ENCODE data around the gene ASB16.

ASB16 gene

DNA sequence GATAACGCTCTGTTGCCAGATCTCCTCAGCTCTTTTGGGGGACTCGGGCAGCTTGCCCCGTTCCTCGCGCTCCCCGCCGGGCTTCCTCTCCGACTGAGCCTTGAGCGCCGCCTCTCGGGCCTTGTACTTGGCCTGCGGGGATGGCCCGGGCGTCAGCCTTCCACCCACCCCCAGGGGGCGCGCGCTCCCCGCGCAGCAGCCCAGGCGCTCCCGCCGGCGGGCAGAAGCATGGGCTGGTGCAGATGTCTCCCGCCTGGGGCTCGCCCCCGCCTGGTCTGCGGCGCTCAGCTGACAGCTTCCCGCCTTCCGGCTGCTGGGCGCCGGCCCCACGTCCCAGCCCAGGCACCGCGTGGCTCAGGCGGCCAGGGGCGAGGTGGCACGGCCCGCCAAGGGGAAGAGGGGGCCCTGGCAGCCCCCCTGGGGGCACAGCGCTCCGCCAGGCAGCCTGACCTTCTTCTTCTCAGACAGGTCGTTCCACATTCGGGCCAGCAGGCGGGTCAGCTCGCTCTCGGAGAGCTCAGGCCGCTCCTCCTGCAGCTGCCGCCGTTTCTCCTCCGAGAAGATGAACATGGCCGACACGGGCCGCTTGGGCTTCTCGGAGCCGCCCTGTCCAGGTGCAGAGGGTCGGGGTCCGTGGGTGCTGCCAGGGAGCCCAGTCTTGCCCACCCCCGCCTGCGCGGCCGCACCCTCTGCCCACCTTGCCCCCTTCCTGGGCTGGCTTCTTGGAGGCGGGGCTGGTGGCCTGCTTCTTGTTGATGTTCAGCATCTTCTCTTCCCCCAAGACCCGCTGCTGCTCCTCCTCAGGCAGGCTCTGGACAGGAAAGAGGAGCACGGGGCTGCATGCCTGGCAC, 40.1 kb downstream of the ASB16 start:
- TF ChIP-seq, protein P1, sequence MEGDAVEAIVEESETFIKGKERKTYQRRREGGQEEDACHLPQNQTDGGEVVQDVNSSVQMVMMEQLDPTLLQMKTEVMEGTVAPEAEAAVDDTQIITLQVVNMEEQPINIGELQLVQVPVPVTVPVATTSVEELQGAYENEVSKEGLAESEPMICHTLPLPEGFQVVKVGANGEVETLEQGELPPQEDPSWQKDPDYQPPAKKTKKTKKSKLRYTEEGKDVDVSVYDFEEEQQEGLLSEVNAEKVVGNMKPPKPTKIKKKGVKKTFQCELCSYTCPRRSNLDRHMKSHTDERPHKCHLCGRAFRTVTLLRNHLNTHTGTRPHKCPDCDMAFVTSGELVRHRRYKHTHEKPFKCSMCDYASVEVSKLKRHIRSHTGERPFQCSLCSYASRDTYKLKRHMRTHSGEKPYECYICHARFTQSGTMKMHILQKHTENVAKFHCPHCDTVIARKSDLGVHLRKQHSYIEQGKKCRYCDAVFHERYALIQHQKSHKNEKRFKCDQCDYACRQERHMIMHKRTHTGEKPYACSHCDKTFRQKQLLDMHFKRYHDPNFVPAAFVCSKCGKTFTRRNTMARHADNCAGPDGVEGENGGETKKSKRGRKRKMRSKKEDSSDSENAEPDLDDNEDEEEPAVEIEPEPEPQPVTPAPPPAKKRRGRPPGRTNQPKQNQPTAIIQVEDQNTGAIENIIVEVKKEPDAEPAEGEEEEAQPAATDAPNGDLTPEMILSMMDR (IDR thresholded peaks at IDR 0.05; ENCODE audit: low read depth, low read length, missing control alignments): peak; percentile 81
- in situ Hi-C loops (cut with HindIII; ENCODE audit: low pct_ligation_motif_present, low sequenced_read_pairs): no loop called here
- DNase-seq: peak; percentile 76
- Histone ChIP-seq H3K27ac (no peak overlapping the region), H3K27me3 (replicated peaks) (no peaks in the 10 kb centered on the region), H3K4me3 (ENCODE audit: low read depth, low read length) (no peak overlapping the region), H3K36me3 (replicated peaks) (peaks cover 57% of the 10 kb centered on the region)

DNA sequence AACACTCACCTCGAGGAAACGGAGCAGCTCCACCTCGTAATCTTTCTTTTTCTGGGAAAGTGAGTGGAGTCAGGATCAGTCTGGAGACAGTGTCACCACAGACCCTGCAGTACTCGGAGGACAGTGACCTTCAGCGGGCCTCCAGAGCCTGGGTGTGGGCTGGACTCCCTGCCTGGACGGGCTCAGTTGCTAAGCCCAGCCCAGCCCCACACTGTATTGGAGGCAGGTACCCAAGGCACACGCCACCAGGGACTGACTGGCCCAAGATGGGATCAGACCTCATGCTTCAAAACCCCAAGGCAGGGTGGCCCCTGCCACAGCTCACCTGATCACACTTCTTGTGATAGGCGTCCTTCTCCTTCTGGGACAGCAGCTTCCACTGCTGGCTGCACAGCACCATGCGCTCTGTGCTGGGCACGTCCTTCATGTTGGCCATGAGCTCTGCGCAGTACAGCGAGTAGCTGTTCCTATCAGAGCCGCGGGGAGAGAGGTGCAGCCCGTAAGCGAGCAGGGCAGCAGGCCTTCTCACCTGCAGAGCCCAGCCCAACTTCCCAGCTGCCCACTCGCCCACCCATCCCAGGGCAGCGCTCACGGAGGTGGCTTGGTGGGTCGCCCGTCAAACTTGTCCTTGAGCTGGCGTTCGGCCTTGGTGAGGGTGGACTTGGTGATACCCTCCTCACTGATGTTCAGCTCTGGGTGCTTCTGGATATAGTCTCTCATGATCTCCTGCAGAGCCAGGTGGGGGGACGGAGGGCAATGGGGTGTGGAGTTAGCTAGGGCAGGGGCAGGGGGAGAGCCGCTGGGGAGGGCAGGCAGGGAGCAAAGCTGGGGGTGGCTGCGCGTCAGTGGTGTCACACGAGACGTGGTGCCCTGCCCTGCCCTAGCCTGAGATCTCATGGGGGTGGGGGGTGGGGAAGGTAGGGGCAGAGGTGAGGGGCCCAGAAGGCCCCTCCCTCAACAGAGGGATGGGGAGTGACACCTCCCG, 41.1 kb downstream of the ASB16 start:
- TF ChIP-seq, protein P1 (IDR thresholded peaks at IDR 0.05; ENCODE audit: low read depth, low read length, missing control alignments): no peak
- H3K4me3 ChIP-seq (ENCODE audit: low read depth, low read length): no peak overlapping the region
- in situ Hi-C loops (cut with HindIII; ENCODE audit: low pct_ligation_motif_present, low sequenced_read_pairs): no loop called here
- DNase-seq: no peak
- H3K27me3 ChIP-seq (replicated peaks): no peaks in the 10 kb centered on the region
- H3K27ac ChIP-seq: no peak overlapping the region
- peaks cover 67% of the 10 kb centered on the region for H3K36me3 ChIP-seq (replicated peaks)

DNA sequence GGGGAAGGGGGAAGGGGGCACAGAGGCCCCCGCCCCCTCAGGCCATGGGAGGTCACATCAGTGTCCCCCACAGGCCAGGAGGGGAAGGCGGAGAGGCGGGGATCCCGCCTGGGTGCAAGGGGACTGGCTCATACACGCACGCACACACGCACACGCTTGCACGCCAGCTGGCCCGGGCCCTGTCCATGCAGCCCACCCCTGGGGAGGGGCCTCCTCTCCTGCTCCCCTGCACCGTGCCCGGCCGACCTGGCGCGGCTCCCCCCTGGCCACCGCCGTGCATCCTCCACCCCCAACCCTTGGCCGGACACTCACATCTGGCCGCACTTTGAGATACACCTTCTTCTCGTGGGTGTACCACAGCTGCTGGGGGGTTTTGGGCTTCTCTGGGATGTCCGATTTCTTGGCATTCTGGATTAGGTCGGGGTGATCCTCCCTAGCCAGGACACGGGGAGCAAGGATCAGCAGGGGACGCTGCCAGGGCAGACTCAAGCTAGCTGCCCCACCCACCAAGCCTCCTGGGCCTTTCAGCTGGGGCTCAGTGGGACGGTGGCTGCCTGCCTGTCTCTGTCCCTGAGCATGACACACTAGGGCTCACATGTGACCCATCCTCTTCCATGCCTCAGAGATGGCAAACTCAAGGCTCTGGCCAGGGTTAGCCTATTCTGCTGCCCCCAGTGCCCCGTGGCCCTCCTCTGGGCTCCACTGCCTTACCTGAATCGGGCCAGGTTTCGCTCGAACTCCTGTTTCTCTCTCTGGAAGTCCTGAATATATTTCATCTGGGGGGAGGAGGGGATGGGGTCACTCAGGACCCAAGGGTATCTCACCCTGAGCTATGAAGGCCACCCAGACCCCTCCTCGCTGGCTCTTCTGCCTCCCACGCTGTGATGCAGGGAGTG, 42.3 kb downstream of the ASB16 start:
- Histone ChIP-seq H3K27ac (no peak overlapping the region), H3K4me3 (ENCODE audit: low read depth, low read length) (no peak overlapping the region), H3K27me3 (replicated peaks) (no peaks in the 10 kb centered on the region), H3K36me3 (replicated peaks) (peaks cover 64% of the 10 kb centered on the region)
- in situ Hi-C loops (cut with HindIII; ENCODE audit: low pct_ligation_motif_present, low sequenced_read_pairs): no loop called here
- no peak for DNase-seq
- TF ChIP-seq, protein P1 (IDR thresholded peaks at IDR 0.05; ENCODE audit: low read depth, low read length, missing control alignments): no peak

DNA sequence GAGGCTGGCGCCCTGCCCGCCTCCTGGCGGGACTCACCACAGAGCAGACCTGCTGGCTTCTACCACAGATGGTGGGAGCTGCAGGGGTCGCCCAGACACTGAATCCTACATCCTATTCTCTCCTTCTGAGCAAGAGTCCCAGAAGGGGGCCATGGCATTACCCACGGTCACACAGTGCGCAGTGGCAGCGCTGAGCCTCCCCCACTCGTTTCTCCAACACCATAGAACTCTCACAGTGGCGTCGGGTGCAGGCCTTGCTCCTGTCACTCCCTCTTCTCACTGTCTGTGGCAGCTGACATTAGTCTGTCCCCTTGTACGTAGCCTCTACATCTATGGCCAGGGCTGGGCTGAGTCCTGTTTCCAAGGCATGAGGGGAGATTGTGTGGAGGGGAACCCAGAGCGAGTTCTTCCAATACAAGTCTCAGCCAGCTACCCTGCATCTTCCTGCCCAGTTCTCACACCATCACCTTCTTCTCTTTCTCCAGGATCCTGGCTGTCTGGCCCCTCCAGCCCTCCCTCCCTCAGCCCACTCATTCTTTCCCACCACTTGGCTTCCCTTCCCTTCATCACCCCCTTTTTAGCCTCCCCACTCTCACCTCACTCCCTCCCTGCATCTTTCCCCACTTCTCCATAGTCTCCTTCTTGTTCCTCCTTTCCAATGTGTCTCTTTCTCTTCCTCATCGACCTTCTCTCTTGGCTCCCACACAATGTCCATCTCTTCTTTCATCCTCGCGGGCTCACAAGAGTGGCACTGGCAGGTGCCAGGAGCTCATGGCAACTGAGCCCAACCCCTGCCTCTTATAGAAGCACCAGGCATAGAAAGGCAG, 43.1 kb downstream of the ASB16 start:
- Histone ChIP-seq H3K36me3 (replicated peaks) (peaks cover 58% of the 10 kb centered on the region), H3K27me3 (replicated peaks) (no peaks in the 10 kb centered on the region), H3K27ac (no peak overlapping the region), H3K4me3 (ENCODE audit: low read depth, low read length) (no peak overlapping the region)
- DNase-seq: no peak
- in situ Hi-C loops (cut with HindIII; ENCODE audit: low pct_ligation_motif_present, low sequenced_read_pairs): no loop called here
- TF ChIP-seq, protein P1 (IDR thresholded peaks at IDR 0.05; ENCODE audit: low read depth, low read length, missing control alignments): no peak

DNA sequence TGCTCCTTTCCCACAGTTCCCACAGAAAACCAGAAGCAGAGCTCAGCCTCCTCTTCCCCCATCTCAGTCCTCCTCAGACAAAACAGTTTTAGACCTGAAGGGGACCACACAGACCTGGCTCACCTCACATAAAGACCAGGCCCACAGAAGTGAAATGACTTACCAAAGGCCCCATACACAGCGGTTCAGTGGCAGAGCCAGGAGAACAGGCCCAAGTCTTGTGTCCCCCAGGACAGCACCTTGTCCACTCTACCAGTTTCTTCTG, 43.7 kb downstream of the ASB16 start:
- Histone ChIP-seq H3K27ac (no peak overlapping the region), H3K27me3 (replicated peaks) (no peaks in the 10 kb centered on the region), H3K36me3 (replicated peaks) (peaks cover 55% of the 10 kb centered on the region), H3K4me3 (ENCODE audit: low read depth, low read length) (no peak overlapping the region)
- TF ChIP-seq, protein P1 (IDR thresholded peaks at IDR 0.05; ENCODE audit: low read depth, low read length, missing control alignments): no peak
- in situ Hi-C loops (cut with HindIII; ENCODE audit: low pct_ligation_motif_present, low sequenced_read_pairs): no loop called here
- DNase-seq: no peak
